Mucosa of gallbladder (tissue), 1 donor: ENCODE data around the gene IMPDH1. TPM values are rescaled to one million over a fixed set of nuclear protein-coding genes. Genes with fewer than 3 reads are reported as not detected.
A peak's percentile ranks its signal among the peaks of the same experiment; 100 is the strongest.

Experiments used
- DNase-seq: peaks from one replicate; pipeline ENCODE4 v3.0.0-alpha.2; 2020; ENCODE audit warnings: low spot score
- total RNA-seq: library from RNA; stranded (reverse); gene quantifications from one replicate; pipeline ENCODE4 v1.2.1, GENCODE V29; 2021
- donor health status: DM: no; HTN: no; CAD: no.

Gene IMPDH1
- total RNA-seq, 1 donor from 2014 or later, result 18.6 TPM

GRCh38 chr7:128387216-128388144, 22.3 kb downstream of the IMPDH1 start:
- peak; percentile 73 for DNase-seq

- DNase-seq, result no peak
Measured at GRCh38 chr7:128385988-128386925, 23.5 kb downstream of the IMPDH1 start.

DNA sequence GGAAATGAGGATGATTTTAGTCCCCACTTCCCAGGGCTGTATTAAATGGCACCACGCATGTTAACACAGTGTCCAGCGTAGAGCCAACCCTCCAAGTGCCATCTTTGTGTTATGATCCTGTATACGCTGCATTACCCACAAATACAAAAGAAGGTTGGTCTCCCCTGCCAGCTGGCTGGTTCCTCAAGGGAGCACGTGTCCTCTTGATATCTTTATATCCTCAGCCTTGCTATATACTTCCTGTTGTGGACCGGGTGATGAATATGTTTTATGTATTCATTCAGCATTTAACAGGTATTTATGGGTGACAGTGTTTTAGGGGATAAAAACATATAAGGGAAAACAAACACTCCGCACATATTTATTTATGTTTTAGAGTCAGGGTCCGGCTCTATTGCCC, 25.1 kb downstream of the IMPDH1 start:
- no peak for DNase-seq

GRCh38 chr7:128383776-128384175, 26.0 kb downstream of the IMPDH1 start:
- no peak for DNase-seq

GRCh38 chr7:128381161-128381821, 28.5 kb downstream of the IMPDH1 start:
- DNase-seq, result no peak

DNA sequence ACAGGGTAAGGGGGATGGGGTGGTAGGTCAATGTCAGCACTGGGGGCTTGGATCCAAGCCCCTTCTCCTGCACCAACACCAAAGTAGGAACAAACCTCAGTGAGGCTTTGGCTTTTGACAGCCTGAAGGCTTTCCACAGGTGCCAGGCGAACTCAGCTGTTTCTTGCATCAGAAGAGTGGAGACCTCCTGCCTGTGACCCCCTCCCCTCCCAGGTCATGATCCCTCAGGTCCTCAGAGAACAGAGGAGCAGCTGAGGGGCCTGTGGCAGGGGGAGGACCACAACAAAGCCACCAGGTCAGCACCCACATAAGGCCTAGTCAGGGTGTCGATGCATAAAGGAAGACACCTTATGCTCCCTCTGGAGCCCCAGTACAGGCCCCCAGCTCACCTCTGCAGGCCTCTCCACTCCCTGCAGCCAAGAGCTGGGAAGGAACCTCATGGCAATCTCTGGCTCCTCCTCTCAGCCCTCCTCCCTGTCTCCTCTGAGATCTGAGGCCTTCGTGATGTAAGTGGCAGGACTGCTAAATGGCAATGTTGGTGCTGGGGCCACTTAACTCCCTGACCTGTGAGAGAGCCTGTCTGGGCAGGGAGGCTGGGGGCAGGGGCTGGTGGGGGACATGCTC, 29.2 kb downstream of the IMPDH1 start:
- no peak for DNase-seq

DNA sequence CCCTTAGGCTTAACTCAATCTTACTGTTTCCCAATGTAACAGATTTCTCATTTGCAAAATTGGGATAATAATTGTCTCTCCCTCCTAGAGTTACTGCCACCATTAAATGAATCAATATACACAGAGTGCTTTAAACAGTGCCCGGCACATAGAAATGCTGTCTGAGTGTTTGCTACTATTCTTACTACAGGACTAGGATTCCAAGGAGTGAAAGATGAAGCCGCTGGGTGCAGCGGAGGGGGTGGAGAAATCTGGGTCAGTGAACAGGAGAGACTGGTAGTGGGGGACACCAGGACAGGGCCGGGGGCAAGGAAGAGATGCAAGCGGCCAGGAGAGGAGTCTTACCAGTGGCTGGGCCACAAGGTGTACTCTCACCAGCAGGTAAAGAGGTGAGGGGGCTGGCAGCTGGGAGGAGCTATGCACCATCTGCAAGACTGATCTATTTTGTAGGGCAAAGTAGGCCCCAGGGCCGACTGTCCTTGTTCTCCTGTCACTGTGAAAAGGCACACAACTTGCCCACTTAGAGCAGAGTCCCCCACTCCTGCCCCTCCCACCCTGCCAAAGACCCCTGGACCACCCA, 29.8 kb downstream of the IMPDH1 start:
- no peak for DNase-seq

- no peak for DNase-seq
Measured at GRCh38 chr7:128378637-128379036, 31.1 kb downstream of the IMPDH1 start.

DNA sequence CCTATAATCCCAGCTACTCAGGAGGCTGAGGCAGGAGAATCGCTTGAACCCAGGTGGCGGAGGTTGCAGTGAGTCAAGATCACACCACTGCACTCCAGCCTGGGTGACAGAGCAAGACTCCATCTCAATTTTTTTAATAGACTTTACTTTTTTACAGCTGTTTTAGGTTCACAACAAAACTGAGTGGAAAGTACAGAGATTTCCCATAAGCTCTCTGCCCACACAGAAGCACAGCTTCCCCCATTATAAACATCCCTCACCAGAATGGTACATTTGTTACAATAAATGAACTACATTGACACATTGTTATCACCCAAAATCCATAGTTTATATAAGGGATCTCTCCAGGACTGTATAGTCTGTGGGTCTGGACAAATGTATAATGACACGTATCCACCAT, 33.7 kb downstream of the IMPDH1 start:
- DNase-seq, result no peak

DNA sequence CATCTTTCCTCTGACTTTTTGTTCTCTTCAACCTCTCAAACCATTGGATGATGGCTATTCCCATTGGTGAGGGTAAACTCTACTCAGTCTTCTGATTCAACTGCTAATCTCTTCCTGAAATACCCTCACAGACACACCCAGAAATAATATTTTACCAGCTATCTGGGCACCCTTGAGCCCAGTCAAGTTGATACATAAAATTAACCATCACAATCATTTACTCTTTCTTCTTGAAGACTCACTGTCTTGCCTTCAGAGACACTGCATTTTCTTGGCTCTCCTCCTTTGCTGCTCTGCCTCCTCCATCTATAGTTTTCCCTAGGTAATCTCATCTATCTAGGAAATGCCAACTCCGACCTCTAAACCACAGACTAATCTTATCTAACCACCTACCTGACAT, 35.7 kb downstream of the IMPDH1 start:
- DNase-seq, result no peak

- DNase-seq, result no peak
Measured at GRCh38 chr7:128373606-128374005, 36.2 kb downstream of the IMPDH1 start.

GRCh38 chr7:128370491-128370890, 39.3 kb downstream of the IMPDH1 start:
- no peak for DNase-seq

DNA sequence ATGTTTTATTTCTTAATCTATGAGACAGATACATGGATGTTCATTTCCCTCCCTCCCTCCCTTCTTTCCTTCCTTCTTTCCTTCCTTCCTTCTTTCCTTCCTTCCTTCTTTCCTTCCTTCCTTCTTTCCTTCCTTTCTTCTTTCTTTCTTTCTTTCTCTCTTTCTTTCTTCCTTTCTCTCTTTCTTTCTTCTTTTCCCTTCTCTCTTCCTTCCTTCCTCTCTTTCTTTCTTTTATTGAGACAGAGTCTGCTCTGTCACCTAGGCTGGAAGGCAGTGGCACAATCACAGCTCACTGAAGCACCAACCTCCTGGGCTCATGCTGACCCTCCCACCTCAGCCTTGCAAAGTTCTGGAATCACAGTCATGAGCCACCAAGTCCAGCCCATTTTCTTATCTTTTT, 42.8 kb downstream of the IMPDH1 start:
- no peak for DNase-seq

DNA sequence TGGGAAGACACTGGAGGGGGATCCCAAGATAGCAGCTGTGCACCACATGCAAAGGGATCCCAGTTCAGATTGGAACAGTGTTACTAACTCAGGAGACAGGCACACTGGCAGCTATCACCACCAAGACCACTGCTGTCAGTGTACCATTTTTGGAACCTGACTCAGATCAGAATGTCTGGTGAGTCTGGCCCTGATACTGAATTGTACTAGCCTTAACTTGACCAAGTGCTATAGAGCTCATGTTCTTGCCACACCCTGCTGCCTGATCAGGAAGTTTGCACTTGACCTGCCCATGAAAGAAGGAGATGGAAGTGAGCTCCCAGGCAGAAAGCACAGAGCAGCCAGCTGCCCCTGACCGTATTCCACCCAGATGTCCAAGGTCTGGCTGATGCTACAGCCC, 43.5 kb downstream of the IMPDH1 start:
- DNase-seq, result no peak

GRCh38 chr7:128365432-128365831, 44.4 kb downstream of the IMPDH1 start:
- DNase-seq, result no peak

GRCh38 chr7:128364166-128364870, 45.5 kb downstream of the IMPDH1 start:
- no peak for DNase-seq

DNA sequence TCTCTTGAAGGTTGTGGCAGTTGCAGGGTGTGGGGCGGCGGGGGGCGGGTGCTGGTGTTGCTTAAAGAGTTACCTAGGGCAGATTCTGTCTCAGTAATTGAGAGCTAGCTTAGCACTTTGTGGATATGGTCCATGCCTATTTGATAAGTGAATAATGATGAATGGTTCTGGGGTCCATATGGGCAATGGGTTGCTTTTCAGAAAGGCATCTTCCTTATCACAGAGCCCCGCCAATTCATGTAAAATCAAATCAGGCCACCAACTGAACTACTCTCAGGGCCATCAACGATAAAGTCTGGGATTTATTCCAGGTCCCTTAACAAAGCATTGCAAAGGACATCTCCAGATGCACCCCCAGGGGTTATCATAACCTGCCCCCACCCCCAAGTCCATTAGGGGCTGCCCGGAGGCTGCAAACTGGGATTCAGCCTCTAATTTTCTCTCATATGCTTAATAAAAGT, 46.5 kb downstream of the IMPDH1 start:
- DNase-seq, result no peak

GRCh38 chr7:128362670-128363069, 47.1 kb downstream of the IMPDH1 start:
- no peak for DNase-seq

GRCh38 chr7:128361411-128362379, 48.1 kb downstream of the IMPDH1 start, which contains the start of gene PRRT4:
PRRT4 (minus strand) TSS chr7:128361690.
- DNase-seq, result no peak
